Measurements from ENCODE around the gene CCDC172. TPM values are rescaled to one million over a fixed set of nuclear protein-coding genes. Genes with fewer than 3 reads are reported as not detected.

The CCDC172 gene
- total and polyA plus RNA-seq, 2 of the 4 experiments (the other 2 are of a cell fraction), result not detected

DNA sequence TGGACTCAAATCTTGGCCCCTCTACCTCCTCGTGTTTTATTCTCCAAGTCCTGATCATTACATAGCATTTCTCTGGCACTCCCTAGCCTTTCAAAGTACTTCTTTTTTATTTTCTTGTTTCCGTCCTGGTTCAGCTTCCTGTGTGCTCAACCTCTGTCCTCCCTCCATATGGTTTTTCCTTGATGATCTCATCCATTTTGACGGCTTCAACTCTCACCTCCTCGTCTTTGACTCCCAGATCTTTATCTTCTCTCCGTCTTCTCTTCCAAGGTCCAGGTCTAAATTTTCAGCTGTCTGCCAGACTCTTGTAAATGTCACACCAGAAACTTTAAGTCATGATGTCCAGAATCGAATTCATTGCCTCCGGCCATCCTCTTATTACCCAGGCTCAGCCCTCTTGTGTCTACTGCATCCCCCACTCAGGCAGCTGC is 27.9 kb upstream of the CCDC172 start:
- Histone ChIP-seq H2BK5ac (ENCODE audit: low read depth, low read length, poor library complexity, severe bottlenecking) (no peak overlapping the region), H3K9me3 (ENCODE audit: control insufficient read depth, insufficient read depth, low read length) (no peaks in the 10 kb centered on the region), H2AK9ac (replicated peaks; ENCODE audit: low read depth, low read length, poor library complexity) (no peak overlapping the region), H2BK120ac (ENCODE audit: low read depth, low read length) (no peak overlapping the region), H3K27me3 (ENCODE audit: control insufficient read depth, insufficient read depth, low read length) (no peaks in the 10 kb centered on the region), H4K5ac (ENCODE audit: low read depth, low read length) (no peak overlapping the region), H3K18ac (ENCODE audit: low read depth, low read length) (no peak overlapping the region), H3K27ac (ENCODE audit: insufficient read depth, low read length) (no peak overlapping the region), H2AFZ (replicated peaks; ENCODE audit: low read length, poor library complexity) (no peak overlapping the region), H3K4me1 (ENCODE audit: control insufficient read depth, insufficient read depth, low read length) (no peaks in the 10 kb centered on the region), H3K4ac (ENCODE audit: low read depth, low read length) (no peak overlapping the region), H3K23ac (ENCODE audit: low read depth, low read length) (no peak overlapping the region), H2AK5ac (ENCODE audit: low read depth, low read length) (no peak overlapping the region), H3K36me3 (ENCODE audit: control insufficient read depth, insufficient read depth, low read length) (no peaks in the 10 kb centered on the region), H3K14ac (replicated peaks; ENCODE audit: low read depth, low read length) (no peak overlapping the region), H3K56ac (ENCODE audit: extremely low read depth, insufficient read depth, low read length) (no peak overlapping the region), H3K79me1 (ENCODE audit: low read depth in 1 of 2, low read length in 2 of 2) (no peaks in the 10 kb centered on the region), H3K4me3 (ENCODE audit: insufficient read depth, low read depth, low read length) (no peak overlapping the region), H3K9me1 (ENCODE audit: insufficient read depth, low read length) (no peaks in the 10 kb centered on the region), H4K91ac (ENCODE audit: insufficient read depth, low read depth, low read length) (no peak overlapping the region), H4K20me1 (ENCODE audit: insufficient read depth, low read length) (no peaks in the 10 kb centered on the region), H4K8ac (ENCODE audit: low read depth in 2 of 2, low read length in 2 of 2) (no peak overlapping the region), H3K9ac (ENCODE audit: low read depth, low read length) (no peak overlapping the region), H2BK15ac (ENCODE audit: low read depth, low read length) (no peak overlapping the region), H2BK20ac (ENCODE audit: low read depth, low read length) (no peak overlapping the region), H3K4me2 (ENCODE audit: low read depth, low read length) (no peak overlapping the region)
- intact Hi-C loops (cut with micrococcal nuclease) (no loop called here), dilution Hi-C loops (cut with HindIII; ENCODE audit: low sequenced_read_pairs, unreplicated experiment) (no loop called here), in situ Hi-C loops (cut with MboI; ENCODE audit: low sequenced_read_pairs) (no loop called here)
- BruUV-seq (replicated peaks), result no TSS peak
- no peak for ATAC-seq (ENCODE audit: low read depth)
- 32% methylated on average over 7 of the region's 7 CpGs; no CpG with 5 or more reads in 1 of the 2 experiments for WGBS, 2 experiments (ENCODE audit: extremely low coverage in 2 of 2, insufficient read length in 1 of 2)
- TF ChIP-seq SMC3 (IDR thresholded peaks at IDR 0.05; ENCODE audit: low read depth, low read length) (no peak), MAZ (IDR thresholded peaks at IDR 0.05; ENCODE audit: borderline replicate concordance, low read depth, low read length) (no peak), MXI1 (IDR thresholded peaks at IDR 0.05; ENCODE audit: borderline replicate concordance, low read depth, low read length) (no peak), RAD21 (IDR thresholded peaks at IDR 0.05; ENCODE audit: low read length) (no peak), CEBPB (IDR thresholded peaks at IDR 0.05; ENCODE audit: low read depth, low read length) (no peak), NFE2L2 (IDR thresholded peaks at IDR 0.05; ENCODE audit: low read depth, low read length) (no peak)
- TF ChIP-seq, protein P1, sequence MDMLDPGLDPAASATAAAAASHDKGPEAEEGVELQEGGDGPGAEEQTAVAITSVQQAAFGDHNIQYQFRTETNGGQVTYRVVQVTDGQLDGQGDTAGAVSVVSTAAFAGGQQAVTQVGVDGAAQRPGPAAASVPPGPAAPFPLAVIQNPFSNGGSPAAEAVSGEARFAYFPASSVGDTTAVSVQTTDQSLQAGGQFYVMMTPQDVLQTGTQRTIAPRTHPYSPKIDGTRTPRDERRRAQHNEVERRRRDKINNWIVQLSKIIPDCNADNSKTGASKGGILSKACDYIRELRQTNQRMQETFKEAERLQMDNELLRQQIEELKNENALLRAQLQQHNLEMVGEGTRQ (IDR thresholded peaks at IDR 0.05; ENCODE audit: low read depth, low read length), result no peak
- TF ChIP-seq, protein P2, sequence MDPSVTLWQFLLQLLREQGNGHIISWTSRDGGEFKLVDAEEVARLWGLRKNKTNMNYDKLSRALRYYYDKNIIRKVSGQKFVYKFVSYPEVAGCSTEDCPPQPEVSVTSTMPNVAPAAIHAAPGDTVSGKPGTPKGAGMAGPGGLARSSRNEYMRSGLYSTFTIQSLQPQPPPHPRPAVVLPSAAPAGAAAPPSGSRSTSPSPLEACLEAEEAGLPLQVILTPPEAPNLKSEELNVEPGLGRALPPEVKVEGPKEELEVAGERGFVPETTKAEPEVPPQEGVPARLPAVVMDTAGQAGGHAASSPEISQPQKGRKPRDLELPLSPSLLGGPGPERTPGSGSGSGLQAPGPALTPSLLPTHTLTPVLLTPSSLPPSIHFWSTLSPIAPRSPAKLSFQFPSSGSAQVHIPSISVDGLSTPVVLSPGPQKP (IDR thresholded peaks at IDR 0.05; ENCODE audit: borderline replicate concordance, low read depth, low read length), result no peak
- TF ChIP-seq, protein P3, sequence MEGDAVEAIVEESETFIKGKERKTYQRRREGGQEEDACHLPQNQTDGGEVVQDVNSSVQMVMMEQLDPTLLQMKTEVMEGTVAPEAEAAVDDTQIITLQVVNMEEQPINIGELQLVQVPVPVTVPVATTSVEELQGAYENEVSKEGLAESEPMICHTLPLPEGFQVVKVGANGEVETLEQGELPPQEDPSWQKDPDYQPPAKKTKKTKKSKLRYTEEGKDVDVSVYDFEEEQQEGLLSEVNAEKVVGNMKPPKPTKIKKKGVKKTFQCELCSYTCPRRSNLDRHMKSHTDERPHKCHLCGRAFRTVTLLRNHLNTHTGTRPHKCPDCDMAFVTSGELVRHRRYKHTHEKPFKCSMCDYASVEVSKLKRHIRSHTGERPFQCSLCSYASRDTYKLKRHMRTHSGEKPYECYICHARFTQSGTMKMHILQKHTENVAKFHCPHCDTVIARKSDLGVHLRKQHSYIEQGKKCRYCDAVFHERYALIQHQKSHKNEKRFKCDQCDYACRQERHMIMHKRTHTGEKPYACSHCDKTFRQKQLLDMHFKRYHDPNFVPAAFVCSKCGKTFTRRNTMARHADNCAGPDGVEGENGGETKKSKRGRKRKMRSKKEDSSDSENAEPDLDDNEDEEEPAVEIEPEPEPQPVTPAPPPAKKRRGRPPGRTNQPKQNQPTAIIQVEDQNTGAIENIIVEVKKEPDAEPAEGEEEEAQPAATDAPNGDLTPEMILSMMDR (conservative IDR thresholded peaks at IDR 0.05; ENCODE audit: low read depth, low read length), result no peak
- CTCF ChIA-PET, result no interaction called here
- POLR2A ChIA-PET (ENCODE audit: unreplicated experiment), result no interaction called here
- no peak for DNase-seq

Measured in IMR-90 (cell line).